ENCODE measurements around the gene GNG13. TPM values are rescaled to one million over a fixed set of nuclear protein-coding genes. Genes with fewer than 3 reads are reported as not detected.

The GNG13 gene
- total and polyA plus RNA-seq, 2 experiments from 2014 or later = 0.29 TPM; not detected in 1

DNA sequence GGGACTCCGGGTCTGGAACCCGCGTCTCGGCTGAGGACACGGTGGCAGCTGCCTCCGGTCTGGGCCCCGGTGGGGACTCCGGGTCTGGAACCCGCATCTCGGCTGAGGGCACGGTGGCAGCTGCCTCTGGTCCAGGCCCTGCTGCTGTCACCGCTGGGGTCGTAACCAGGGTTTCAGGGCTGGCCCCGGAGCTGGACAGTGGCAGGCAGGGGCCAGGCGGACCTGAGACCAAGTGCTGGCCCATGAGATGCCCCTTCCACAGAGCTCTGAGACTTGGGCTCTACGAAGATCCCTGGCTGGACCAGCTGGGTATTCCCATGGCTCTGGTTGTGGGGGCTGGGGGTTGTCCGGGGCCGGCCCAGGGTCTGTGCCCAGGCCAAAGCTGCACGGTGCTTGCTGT, 16.1 kb downstream of the GNG13 start:
- H3K27me3 Mint-ChIP-seq (ENCODE audit: insufficient read depth, low read depth, poor library complexity) = peaks cover 13% of the 10 kb centered on the region
- Histone ChIP-seq H2AFZ (no peak overlapping the region), H3K79me2 (replicated peaks; ENCODE audit: insufficient read depth) (peaks cover 5% of the 10 kb centered on the region; the same call in 1 of the 2 replicates), H3K27ac (ENCODE audit: low read depth) (no peak overlapping the region), H4K20me1 (replicated peaks; ENCODE audit: insufficient read depth) (peaks cover 5% of the 10 kb centered on the region; the same call in 1 of the 2 replicates), H3F3A (replicated peaks; ENCODE audit: low read depth) (no peaks in the 10 kb centered on the region), H3K4me1 (ENCODE audit: insufficient read depth) (no peaks in the 10 kb centered on the region), H3K36me3 (ENCODE audit: insufficient read depth) (no peaks in the 10 kb centered on the region), H3K4me3 (no peak overlapping the region), H3K9me2 (ENCODE audit: insufficient read depth) (no peaks in the 10 kb centered on the region), H3K4me2 (no peak overlapping the region), H3K27me3 (ENCODE audit: insufficient read depth) (no peaks in the 10 kb centered on the region)
- TF ChIP-seq ZNF331 (CRISPR knock-in tag; IDR thresholded peaks at IDR 0.05; ENCODE audit: low read depth) = no peak
- TF ChIP-seq EZH2 (IDR thresholded peaks at IDR 0.05; ENCODE audit: low read depth, unreplicated experiment) = no peak
- TF ChIP-seq, protein P1, sequence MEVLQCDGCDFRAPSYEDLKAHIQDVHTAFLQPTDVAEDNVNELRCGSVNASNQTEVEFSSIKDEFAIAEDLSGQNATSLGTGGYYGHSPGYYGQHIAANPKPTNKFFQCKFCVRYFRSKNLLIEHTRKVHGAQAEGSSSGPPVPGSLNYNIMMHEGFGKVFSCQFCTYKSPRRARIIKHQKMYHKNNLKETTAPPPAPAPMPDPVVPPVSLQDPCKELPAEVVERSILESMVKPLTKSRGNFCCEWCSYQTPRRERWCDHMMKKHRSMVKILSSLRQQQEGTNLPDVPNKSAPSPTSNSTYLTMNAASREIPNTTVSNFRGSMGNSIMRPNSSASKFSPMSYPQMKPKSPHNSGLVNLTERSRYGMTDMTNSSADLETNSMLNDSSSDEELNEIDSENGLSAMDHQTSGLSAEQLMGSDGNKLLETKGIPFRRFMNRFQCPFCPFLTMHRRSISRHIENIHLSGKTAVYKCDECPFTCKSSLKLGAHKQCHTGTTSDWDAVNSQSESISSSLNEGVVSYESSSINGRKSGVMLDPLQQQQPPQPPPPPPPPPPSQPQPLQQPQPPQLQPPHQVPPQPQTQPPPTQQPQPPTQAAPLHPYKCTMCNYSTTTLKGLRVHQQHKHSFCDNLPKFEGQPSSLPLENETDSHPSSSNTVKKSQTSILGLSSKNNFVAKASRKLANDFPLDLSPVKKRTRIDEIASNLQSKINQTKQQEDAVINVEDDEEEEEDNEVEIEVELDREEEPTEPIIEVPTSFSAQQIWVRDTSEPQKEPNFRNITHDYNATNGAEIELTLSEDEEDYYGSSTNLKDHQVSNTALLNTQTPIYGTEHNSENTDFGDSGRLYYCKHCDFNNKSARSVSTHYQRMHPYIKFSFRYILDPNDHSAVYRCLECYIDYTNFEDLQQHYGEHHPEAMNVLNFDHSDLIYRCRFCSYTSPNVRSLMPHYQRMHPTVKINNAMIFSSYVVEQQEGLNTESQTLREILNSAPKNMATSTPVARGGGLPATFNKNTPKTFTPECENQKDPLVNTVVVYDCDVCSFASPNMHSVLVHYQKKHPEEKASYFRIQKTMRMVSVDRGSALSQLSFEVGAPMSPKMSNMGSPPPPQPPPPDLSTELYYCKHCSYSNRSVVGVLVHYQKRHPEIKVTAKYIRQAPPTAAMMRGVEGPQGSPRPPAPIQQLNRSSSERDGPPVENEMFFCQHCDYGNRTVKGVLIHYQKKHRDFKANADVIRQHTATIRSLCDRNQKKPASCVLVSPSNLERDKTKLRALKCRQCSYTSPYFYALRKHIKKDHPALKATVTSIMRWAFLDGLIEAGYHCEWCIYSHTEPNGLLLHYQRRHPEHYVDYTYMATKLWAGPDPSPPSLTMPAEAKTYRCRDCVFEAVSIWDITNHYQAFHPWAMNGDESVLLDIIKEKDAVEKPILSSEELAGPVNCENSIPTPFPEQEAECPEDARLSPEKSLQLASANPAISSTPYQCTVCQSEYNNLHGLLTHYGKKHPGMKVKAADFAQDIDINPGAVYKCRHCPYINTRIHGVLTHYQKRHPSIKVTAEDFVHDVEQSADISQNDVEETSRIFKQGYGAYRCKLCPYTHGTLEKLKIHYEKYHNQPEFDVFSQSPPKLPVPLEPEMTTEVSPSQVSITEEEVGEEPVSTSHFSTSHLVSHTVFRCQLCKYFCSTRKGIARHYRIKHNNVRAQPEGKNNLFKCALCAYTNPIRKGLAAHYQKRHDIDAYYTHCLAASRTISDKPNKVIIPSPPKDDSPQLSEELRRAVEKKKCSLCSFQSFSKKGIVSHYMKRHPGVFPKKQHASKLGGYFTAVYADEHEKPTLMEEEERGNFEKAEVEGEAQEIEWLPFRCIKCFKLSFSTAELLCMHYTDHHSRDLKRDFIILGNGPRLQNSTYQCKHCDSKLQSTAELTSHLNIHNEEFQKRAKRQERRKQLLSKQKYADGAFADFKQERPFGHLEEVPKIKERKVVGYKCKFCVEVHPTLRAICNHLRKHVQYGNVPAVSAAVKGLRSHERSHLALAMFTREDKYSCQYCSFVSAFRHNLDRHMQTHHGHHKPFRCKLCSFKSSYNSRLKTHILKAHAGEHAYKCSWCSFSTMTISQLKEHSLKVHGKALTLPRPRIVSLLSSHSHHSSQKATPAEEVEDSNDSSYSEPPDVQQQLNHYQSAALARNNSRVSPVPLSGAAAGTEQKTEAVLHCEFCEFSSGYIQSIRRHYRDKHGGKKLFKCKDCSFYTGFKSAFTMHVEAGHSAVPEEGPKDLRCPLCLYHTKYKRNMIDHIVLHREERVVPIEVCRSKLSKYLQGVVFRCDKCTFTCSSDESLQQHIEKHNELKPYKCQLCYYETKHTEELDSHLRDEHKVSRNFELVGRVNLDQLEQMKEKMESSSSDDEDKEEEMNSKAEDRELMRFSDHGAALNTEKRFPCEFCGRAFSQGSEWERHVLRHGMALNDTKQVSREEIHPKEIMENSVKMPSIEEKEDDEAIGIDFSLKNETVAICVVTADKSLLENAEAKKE (CRISPR knock-in tag; IDR thresholded peaks at IDR 0.05) = no peak
- no peak for TF ChIP-seq NANOG (IDR thresholded peaks at IDR 0.05; ENCODE audit: borderline replicate concordance)
- no peak for TF ChIP-seq STAT1 (IDR thresholded peaks at IDR 0.05; ENCODE audit: unreplicated experiment)
- TF ChIP-seq EZH2phosphoT487 (IDR thresholded peaks at IDR 0.05; ENCODE audit: unreplicated experiment) = no peak
- no peak for TF ChIP-seq CREB1 (CRISPR knock-in tag; IDR thresholded peaks at IDR 0.05; ENCODE audit: low read depth)
- TF ChIP-seq, protein P2, sequence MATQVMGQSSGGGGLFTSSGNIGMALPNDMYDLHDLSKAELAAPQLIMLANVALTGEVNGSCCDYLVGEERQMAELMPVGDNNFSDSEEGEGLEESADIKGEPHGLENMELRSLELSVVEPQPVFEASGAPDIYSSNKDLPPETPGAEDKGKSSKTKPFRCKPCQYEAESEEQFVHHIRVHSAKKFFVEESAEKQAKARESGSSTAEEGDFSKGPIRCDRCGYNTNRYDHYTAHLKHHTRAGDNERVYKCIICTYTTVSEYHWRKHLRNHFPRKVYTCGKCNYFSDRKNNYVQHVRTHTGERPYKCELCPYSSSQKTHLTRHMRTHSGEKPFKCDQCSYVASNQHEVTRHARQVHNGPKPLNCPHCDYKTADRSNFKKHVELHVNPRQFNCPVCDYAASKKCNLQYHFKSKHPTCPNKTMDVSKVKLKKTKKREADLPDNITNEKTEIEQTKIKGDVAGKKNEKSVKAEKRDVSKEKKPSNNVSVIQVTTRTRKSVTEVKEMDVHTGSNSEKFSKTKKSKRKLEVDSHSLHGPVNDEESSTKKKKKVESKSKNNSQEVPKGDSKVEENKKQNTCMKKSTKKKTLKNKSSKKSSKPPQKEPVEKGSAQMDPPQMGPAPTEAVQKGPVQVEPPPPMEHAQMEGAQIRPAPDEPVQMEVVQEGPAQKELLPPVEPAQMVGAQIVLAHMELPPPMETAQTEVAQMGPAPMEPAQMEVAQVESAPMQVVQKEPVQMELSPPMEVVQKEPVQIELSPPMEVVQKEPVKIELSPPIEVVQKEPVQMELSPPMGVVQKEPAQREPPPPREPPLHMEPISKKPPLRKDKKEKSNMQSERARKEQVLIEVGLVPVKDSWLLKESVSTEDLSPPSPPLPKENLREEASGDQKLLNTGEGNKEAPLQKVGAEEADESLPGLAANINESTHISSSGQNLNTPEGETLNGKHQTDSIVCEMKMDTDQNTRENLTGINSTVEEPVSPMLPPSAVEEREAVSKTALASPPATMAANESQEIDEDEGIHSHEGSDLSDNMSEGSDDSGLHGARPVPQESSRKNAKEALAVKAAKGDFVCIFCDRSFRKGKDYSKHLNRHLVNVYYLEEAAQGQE (IDR thresholded peaks at IDR 0.05; ENCODE audit: unreplicated experiment) = no peak
- TF ChIP-seq POLR2AphosphoS5 (IDR thresholded peaks at IDR 0.05; ENCODE audit: low read depth) = no peak
- no peak for TF ChIP-seq JUNB (IDR thresholded peaks at IDR 0.05; ENCODE audit: unreplicated experiment)
- TF ChIP-seq, protein P3, sequence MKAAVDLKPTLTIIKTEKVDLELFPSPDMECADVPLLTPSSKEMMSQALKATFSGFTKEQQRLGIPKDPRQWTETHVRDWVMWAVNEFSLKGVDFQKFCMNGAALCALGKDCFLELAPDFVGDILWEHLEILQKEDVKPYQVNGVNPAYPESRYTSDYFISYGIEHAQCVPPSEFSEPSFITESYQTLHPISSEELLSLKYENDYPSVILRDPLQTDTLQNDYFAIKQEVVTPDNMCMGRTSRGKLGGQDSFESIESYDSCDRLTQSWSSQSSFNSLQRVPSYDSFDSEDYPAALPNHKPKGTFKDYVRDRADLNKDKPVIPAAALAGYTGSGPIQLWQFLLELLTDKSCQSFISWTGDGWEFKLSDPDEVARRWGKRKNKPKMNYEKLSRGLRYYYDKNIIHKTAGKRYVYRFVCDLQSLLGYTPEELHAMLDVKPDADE (IDR thresholded peaks at IDR 0.05) = no peak
- TF ChIP-seq, protein P4, sequence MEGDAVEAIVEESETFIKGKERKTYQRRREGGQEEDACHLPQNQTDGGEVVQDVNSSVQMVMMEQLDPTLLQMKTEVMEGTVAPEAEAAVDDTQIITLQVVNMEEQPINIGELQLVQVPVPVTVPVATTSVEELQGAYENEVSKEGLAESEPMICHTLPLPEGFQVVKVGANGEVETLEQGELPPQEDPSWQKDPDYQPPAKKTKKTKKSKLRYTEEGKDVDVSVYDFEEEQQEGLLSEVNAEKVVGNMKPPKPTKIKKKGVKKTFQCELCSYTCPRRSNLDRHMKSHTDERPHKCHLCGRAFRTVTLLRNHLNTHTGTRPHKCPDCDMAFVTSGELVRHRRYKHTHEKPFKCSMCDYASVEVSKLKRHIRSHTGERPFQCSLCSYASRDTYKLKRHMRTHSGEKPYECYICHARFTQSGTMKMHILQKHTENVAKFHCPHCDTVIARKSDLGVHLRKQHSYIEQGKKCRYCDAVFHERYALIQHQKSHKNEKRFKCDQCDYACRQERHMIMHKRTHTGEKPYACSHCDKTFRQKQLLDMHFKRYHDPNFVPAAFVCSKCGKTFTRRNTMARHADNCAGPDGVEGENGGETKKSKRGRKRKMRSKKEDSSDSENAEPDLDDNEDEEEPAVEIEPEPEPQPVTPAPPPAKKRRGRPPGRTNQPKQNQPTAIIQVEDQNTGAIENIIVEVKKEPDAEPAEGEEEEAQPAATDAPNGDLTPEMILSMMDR (conservative IDR thresholded peaks at IDR 0.05; ENCODE audit: low read depth in 2 of 2) = no peak
- no peak for TF ChIP-seq ZNF114 (CRISPR knock-in tag; IDR thresholded peaks at IDR 0.05)
- H3K4me1 Mint-ChIP-seq = no peaks in the 10 kb centered on the region
- H3K4me3 Mint-ChIP-seq = no peak overlapping the region
- H3K27ac Mint-ChIP-seq = no peak overlapping the region
- H3K36me3 Mint-ChIP-seq (ENCODE audit: low read depth) = peaks cover 2% of the 10 kb centered on the region; the same call in 1 of the 3 replicates
- no peak for ATAC-seq
- no peaks in the 10 kb centered on the region for H3K9me3 Mint-ChIP-seq
- DNase-seq (ENCODE audit: low spot score) = no peak
